HEK293 (cell line): Measurements from ENCODE around the gene INHA.

Source experiments
- KLF9 ChIP-seq: fragments of 450-650 bp; formaldehyde crosslinking; IDR thresholded peaks from 2 replicates; pipeline ENCODE4 v1.5.1; 2016; ENCODE audit warnings: missing biosample characterization, missing genetic modification characterization, low read depth
- ZNF530 ChIP-seq: fragments of 450-650 bp; formaldehyde crosslinking; IDR thresholded peaks from 2 replicates; pipeline ENCODE4 v1.5.1; 2016; ENCODE audit warnings: low read depth, missing biosample characterization, missing genetic modification characterization
- ZNF776 ChIP-seq: fragments of 450-650 bp; formaldehyde crosslinking; IDR thresholded peaks from 2 replicates; pipeline ENCODE4 v1.5.0; 2017; ENCODE audit warnings: missing biosample characterization, missing genetic modification characterization, borderline replicate concordance
- ZSCAN23 ChIP-seq: fragments of 450-650 bp; formaldehyde crosslinking; IDR thresholded peaks from 2 replicates; pipeline ENCODE4 v1.5.1; 2016; ENCODE audit warnings: missing biosample characterization, missing genetic modification characterization
- TF ChIP-seq, protein P1 (sequence below): fragments of 450-650 bp; formaldehyde crosslinking; IDR thresholded peaks from 2 replicates; pipeline ENCODE4 v1.5.1; 2016; ENCODE audit warnings: missing biosample characterization, missing genetic modification characterization

DNA sequence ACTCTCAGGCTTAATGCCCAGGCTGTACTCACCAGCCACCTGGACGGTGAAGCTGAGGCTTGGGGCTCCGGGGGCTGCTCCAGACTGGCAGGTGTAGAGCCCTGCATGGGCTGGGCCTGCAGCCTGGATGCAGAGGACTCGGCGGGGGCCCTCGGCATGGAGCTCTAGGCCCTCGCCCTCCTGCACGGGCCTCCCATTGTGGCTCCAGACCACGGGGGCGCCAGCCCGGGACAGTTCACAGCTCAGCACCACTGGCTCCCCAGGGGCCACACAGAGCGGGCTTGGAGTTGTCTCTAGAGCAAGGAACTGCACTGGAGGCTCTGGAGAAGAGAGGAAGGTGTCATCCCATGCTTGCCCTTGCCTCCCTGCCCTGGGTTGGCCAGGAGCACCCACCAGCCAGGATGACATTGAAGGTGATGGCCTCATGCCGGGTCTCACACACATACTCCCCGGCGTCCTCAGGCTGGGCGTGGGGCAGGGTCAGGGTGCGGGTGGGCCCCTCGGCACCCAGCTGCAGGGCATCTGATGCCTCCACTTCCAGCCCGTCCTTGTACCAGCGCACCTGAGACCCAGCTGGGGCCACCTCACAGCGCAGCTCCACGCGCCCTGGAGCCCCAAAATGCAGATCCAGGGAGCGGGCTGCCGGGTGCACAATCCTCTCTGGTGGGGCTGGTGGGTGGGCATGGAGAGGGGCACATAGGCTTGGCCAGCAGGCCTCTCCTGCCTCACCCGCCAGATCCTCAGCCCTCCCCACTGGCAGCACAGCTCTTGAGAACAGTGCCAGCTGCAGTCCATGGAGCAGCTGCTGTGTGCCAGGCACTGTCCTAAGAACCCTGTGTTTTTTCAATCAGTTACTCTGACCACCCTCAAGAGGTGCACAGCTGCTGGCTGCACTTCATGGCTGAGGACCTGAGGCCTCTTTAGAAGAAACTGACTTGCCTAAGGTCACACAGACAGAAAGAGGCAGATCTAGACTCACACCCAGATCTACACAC is 14.0 kb upstream of the INHA start:
- TF ChIP-seq KLF9 (tag by site-specific recombination) (no peak), ZSCAN23 (no peak), ZNF530 (tag by site-specific recombination) (no peak), ZNF776 (tag by site-specific recombination) (no peak)
- TF ChIP-seq, protein P1, sequence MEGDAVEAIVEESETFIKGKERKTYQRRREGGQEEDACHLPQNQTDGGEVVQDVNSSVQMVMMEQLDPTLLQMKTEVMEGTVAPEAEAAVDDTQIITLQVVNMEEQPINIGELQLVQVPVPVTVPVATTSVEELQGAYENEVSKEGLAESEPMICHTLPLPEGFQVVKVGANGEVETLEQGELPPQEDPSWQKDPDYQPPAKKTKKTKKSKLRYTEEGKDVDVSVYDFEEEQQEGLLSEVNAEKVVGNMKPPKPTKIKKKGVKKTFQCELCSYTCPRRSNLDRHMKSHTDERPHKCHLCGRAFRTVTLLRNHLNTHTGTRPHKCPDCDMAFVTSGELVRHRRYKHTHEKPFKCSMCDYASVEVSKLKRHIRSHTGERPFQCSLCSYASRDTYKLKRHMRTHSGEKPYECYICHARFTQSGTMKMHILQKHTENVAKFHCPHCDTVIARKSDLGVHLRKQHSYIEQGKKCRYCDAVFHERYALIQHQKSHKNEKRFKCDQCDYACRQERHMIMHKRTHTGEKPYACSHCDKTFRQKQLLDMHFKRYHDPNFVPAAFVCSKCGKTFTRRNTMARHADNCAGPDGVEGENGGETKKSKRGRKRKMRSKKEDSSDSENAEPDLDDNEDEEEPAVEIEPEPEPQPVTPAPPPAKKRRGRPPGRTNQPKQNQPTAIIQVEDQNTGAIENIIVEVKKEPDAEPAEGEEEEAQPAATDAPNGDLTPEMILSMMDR (tag by site-specific recombination), result no peak
